Mammary epithelial cell (primary cell): ENCODE data around the gene MAZ.

Experiments used
- CTCF ChIP-seq, 2 donors: IDR thresholded peaks in 1 of 2; conservative IDR thresholded peaks in 1 of 2; 2 replicates each; pipeline ENCODE4 v1.5.1; 2011 to 2012; ENCODE audit warnings: inconsistent platforms in 2 of 2, low read length in 2 of 2, mild to moderate bottlenecking in 2 of 2, control low read depth in 1 of 2, low read depth in 1 of 2; ENCODE audit not compliant: insufficient read depth in 1 of 2; ENCODE audit errors: extremely low read depth in 1 of 2
- EZH2 ChIP-seq: IDR thresholded peaks from 2 replicates; pipeline ENCODE4 v1.6.1; 2012; ENCODE audit warnings: low read length, inconsistent platforms, borderline replicate concordance

GRCh38 chr16:29814592-29814991, 8.3 kb downstream of the MAZ start:
- TF ChIP-seq CTCF (conservative IDR thresholded peaks at IDR 0.05 in 1 of 2, IDR thresholded peaks at IDR 0.05 in 1 of 2; ENCODE audit: extremely low read depth in 1 of 2, insufficient read depth in 1 of 2, low read depth in 1 of 2, low read length in 2 of 2) (no peak), EZH2 (no peak)
